ENCODE data around the gene SRD5A1.

Gene SRD5A1

DNA sequence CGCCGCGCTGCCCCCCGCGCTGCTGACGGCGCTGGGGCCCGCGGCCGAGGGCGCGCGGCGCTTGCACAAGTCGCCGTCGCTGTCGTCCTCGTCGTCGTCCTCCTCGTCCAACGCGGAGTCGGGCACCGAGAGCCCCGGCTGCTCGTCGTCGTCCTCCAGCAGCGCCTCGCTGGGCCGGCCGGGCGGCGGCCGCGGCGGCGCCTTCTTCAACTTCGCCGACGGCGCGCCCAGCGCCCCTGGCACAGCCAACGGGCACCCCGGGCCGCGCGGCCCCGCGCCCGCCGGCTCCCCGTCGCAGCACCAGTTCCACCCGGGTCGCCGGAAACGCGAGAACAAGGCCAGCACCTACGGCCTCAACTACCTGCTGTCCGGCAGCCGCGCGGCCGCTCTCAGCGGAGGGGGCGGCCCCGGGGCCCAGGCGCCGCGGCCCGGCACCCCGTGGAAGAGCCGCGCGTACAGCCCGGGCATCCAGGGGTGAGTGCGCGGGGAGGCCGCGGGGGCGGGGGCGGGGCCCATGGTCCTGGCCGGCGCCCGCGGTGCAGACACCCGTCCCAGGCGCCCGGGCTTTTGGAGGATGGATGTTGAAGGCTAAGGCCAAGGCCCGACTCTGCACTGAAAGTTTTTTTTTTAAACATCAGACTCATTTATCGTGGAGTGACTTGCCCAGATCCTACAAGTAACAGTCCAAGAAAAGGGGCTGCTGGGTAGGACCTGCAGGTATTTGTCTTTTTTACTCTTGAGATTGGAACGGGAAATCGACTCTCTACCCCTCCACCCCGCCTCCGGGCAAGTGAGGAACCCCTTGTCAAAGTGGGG is 81.2 kb downstream of the SRD5A1 start:
- DNase-seq, result no peak

DNA sequence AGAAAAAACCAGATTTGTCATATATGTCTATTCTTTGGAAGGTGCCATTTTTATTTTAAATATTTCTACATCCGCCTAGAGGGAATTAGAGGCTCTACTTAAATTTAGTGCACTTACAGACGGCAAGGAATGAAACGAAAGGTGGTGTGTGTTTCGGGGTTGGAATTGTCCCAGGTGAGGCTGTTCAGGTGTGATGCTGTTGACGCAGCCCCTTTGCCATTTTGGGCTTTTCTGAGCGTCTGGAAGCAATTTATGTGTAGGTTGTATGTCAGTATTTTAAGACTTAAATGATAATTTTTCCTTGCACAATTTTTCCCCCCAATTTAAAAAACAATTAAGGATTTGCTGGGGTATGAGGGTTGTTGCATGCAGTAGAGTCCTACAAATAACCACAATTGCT is 82.0 kb downstream of the SRD5A1 start:
- no peak for DNase-seq

DNA sequence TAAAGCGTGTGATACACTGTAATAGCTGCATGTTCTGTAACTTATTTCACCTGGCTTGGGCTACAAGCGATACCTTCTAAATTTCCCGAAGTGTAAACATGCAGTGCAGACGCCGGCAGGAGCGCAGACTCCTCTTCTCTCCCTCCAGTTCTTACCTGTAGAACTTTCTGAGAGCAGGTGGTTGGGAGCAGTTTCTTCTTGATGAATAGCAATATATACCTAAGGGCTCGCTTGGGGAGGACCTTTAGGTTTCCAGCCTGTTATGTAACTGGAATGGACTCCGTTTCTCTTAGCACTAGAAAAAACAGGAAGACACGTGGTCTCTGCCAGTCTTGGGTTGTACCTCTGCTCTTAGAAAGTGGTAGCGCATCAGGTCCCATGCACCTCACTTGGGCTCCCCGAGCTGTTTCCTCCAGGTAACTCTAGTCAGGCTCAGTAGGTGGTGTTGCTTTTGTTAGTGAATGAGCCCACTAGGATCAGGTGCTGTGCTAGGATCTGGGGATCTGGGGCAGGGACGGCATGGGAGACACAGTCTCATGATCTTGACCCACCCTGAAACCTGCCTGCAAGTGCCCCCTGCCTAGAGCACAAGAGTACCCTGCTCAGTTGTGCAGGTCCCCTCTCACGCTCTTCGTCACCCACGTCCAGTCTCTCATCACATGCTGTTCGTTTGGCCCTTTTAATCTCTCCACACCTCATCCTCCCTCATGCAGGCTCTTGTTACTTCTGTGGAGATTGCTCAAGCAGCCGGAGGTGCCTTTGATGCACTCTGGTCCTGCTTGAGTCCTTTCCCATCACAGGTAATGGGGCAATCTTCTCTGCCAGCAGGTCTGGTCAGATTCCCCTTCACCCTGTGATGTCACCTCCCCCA is 82.8 kb downstream of the SRD5A1 start:
- no peak for DNase-seq

DNA sequence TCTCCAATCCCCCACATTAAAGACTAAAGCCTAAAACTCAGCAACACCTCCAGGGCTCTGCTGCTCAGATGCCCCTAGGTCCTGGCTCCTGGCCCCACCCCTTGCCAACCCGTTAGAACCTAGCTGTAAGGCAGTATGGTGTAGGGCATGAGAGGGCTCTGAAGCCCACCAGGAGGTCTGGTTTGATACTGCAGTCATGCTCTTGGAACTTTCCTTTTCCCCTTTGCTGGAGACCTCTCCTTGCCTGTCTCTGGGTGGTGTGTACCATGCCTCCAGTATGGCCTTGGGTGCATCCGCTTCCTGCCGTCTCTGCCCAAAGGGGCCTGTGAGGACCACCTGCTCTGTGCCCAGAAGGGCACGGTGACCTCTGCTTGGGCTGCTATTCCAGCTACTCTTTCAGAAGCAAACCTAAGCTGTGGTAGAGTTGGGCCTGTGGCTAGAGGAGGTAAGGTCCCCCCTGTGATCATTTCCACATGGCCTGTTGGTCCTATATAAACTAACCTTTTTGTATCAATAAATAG is 83.4 kb downstream of the SRD5A1 start:
- DNase-seq, result no peak

DNA sequence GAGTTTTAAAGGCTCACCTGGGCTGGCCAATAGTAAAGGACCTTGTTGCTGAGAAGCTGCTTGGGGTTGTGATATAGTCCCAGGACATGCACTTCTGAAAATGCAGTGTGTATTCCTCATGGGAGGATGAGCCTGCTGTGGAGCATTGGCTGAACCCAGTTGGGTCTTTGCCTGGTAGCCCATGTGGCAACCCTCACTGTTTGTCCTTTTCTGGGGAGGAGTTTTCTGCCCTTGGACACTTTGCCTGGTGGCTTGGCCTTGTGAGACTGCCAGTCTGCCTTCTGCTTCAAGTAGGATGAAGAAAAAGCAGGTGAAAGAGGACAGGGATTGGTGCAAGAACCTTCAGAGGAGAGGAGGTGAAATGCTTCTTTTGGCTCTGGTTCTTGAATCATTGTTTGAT is 84.0 kb downstream of the SRD5A1 start:
- DNase-seq, result no peak

DNA sequence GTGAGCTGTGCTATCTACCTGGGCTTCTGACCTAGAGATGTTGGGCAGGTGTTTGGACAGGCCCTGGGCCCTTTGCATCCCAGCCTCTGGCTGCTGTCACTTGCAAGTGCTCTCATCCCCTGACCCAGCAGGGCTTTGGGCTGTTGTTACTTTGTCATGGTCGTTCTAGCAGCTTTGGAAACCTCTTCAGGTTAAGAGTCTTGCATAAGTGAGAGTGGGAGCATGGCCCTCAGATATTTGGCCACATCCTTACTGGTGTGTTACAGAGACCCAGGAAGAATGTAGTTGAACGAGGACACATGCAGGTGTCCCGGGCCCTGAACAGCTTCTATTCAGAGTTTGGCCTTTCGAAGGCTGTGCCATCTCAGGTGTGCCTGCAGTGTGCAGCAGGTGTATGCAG is 84.4 kb downstream of the SRD5A1 start:
- DNase-seq, result no peak

DNA sequence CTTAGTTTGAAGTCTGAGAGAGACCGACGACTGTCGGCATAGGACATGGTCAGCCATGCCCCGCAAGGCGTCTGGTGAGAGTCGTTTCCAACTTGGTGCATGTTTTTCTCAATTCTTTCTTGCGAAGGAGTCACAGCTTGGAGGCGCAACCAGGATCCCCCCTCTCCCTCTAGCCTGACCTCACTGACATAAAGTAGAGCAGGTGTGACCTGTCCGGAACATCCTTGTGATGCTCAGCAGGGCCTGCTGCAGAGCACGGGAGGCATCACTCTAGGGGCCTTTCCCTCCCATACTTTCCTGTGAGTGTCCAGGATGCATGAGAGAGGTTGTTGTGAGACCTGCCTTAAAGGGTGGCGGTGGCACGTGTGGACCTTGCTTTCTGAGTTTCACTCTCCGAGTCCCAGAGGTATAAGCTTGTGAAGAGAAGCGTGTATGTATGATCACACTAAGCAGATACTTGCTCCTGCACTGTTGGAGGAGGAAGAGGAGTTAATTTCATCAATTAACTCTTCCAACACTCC is 85.0 kb downstream of the SRD5A1 start:
- no peak for DNase-seq

DNA sequence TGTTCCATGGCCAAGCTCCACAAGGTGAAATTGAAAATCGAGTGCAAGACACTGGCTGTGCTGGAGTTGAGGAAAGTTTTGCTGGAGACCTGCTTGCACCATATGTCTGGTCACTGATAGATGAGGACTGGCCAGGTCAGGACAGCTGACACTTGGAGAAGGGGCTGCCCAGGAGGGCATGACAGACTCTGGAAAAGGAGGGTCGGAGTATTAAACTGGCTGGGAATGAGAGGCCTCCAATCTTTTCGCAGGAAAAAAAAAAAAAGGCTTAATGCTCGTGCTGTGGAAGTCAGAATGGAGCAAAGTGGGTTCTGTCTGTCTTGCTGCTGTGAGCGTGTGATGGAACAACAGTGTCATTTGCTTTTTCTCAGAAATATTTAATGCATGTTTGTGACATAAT is 85.5 kb downstream of the SRD5A1 start:
- no peak for DNase-seq

DNA sequence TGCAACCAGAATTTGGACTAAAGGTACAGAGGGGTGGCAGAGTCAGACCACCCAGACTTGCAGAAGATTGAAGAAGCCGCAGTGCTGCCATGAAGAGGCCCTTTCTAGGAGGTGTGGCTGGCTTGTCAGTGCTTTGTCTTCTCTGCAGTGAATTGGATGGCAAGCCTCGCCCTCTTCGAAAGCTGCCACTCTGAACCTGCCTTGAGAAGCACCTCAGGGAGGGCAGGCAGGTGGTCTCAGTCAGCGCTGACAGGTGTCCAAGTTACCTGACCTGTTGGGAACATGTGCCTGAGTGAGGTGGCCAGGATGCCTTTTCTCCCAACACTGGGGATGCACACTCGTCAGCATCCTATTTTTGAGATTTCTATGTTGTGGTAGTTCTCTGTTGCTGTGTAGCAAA is 86.2 kb downstream of the SRD5A1 start:
- no peak for DNase-seq

DNA sequence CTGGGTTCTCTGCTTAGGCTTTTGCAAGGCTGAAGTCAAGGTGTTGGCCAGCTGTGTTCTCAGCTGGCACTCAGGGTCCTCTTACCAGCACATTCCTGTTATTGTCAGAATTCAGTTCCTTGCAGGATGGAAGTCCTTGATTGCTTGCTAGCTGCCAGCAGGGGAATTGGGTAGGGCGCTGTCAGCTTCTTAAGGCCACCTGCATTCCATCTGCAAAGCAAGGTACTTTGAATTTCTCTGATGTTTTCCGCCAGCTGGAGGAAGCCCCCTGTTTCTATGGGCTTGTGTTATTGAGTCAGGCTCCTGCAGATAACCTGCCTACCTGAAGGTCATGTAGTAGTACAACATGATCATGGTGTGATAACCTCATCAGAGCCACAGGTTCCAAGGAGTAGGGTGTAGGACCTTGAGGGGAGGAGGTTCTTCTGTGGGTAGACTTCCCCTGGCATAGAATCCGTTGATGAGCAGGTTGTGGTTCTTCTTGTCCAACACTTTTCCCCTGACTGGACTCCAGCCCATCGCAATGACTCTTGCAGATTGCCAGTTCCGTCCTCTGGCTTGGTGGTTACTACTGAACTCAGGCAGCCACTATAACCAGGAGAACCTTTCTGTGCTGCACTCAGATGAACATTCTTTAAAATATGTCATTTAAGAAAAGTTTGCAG is 86.8 kb downstream of the SRD5A1 start:
- no peak for DNase-seq

DNA sequence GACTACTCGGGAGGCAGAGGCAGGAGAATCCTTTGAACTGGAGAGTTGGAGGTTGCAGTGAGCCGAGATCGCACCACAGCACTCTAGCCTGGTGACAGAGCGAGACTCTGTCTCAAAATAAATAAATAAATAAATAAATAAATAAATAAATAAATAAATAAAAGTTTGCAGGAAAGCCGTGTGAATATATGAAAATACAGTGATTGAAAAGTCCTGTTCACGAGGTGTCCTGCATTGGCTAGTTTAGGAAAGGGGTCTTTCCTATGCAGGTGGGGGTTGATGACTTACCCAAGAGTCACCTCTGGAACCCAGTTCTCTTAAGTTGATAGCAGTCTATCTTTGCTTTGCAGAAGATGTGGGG is 87.3 kb downstream of the SRD5A1 start:
- no peak for DNase-seq

DNA sequence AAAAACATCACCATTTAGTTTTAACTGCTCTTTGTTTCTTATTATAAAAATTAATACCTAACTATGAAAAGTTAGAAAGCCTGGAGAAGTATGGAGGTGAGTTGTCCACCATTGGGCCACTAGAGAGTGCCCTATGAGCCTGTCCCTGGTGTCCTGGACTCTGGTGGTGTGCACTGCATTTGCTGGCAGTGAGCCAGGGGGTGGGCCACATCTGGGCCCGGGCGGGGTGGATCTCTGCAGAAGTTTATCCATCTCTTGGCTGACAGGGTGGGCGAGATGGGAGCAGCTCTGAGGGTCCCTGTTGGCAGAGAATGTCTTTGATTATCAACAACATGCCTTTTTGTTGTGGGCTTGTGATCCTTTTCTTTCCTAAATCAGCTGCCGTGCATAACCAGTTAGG is 88.2 kb downstream of the SRD5A1 start:
- DNase-seq, result no peak

DNA sequence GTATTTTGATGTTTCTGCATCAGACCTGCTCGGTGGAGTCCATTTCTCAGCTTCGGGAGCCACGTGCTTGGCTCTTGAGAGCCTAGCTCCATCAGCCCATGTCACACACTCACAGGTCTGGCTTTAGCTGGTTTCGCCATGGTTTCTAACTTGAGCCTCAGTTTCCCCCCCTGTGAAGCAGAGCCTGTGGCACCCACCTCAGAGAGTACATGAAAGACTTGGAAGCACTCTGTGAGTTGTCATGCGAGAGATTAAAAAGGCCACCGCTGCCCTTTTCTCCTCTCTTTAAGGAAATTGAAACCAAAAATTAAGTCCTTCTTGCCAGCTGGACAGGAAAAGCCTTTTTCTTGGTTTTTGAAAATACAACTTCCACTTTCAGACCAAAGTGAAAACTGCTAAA is 88.8 kb downstream of the SRD5A1 start:
- DNase-seq, result no peak

DNA sequence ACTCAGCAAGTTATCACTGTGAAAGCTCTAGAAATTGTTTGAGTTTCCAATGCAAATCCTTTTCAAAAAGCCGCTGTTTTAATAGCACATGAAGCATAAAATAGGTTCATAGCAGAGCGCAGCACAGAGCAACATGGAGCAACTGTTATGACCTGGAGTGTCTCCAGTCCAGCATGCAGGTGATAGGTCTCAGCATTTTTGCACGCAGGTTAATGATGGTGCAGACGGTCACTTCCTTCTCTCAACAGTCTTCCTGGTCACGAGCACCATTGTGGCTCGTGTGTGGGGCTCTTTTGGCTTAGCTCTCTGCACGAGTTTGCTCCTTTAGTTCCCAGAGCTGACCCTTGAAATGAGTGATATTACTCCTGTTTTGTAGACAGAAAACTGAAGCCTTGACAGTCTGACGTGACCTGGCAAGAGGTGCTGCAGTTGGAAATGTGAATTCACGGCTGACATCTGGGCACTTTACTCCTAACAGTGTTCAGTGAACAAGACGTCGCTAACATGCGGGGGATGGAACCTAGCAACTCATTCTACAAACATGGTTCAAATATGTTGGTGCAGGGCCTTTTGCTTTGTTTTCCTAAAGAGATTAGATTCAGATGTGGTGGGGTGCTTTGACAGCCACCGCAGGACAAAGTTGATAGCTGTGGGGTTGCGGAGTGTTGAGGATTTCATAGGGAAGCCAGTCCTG is 90.0 kb downstream of the SRD5A1 start:
- DNase-seq, result peak; percentile 20

DNA sequence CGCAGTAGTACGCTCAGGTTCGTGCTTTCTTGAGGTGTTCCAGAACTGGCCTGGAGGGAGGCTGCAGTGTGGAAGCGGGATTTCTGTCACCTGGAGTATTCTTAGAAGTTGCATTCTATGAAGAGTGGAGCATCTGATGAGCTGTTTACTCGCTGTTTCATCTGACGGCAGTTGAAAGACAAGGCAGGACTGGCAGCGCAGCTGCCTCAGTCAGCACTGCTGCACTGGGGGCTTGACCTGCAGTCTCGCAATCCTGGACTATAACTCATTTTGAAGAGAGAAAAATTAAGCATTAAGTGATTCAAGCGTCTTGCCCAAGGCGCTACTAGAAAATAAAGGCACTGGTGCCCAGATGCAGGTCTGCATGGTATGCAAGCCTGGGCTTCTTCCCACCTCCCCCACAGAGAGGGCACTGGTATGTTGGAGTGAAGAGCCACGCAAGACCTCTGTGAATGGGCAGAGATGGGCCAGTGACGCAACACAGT is 90.6 kb downstream of the SRD5A1 start:
- no peak for DNase-seq

Measured in fibroblast of skin of abdomen (primary cell).